PC-3 (cell line): ENCODE measurements around the gene CHML.

Experiments used
- EZH2 ChIP-seq: fragments of 300-600 bp; sonication (generic); IDR thresholded peaks from one replicate; pipeline ENCODE4 v1.6.1; 2017; ENCODE audit warnings: antibody characterized with exemption, mild to moderate bottlenecking, low read length; ENCODE audit not compliant: unreplicated experiment
- TF ChIP-seq, protein P1 (sequence below): fragments of 300-600 bp; sonication (generic); conservative IDR thresholded peaks from 2 replicates; pipeline ENCODE4 v1.5.1; 2017; ENCODE audit warnings: antibody characterized with exemption, low read depth, mild to moderate bottlenecking, low read length

DNA sequence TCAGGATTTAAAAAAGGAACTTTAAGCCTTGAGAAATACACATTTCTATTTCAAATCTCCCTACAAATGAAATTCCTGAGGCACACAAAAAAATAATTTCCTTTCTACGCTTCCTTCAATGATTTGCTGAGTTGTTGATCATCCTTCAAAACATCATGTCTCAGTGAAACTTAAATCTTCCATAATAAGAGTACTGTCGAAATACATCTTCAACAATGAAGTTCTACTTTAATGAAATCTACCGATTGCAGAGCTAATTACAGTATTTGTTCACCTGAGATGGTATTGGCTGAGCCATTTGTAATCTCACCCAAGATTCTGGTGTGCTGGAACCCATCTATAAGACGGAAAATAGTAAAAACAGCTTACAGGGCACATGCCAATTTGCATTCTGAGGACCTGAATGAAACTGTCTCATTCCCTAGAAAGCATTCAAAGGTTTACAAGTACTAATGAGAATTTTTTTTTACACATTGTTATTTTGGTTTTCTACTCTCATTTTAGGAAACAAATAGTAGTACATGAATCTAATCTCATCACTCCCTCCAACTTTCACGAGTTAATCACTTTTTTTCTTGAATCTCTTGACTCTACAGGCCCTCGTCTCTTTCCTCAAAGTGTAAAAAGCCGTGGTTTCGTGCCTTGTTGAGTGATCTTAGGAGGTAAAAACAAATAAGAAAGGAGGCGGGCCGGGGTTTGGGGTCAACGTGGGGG lies 1.1 kb downstream of the CHML start:
- TF ChIP-seq, protein P1, sequence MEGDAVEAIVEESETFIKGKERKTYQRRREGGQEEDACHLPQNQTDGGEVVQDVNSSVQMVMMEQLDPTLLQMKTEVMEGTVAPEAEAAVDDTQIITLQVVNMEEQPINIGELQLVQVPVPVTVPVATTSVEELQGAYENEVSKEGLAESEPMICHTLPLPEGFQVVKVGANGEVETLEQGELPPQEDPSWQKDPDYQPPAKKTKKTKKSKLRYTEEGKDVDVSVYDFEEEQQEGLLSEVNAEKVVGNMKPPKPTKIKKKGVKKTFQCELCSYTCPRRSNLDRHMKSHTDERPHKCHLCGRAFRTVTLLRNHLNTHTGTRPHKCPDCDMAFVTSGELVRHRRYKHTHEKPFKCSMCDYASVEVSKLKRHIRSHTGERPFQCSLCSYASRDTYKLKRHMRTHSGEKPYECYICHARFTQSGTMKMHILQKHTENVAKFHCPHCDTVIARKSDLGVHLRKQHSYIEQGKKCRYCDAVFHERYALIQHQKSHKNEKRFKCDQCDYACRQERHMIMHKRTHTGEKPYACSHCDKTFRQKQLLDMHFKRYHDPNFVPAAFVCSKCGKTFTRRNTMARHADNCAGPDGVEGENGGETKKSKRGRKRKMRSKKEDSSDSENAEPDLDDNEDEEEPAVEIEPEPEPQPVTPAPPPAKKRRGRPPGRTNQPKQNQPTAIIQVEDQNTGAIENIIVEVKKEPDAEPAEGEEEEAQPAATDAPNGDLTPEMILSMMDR, result no peak
- no peak for TF ChIP-seq EZH2
